HepG2 (cell line): ENCODE measurements around the gene PIM3. TPM values are rescaled to one million over a fixed set of nuclear protein-coding genes. Genes with fewer than 3 reads are reported as not detected.
A peak's percentile ranks its signal among the peaks of the same experiment; 100 is the strongest.

Experiments
- ATF5 ChIP-seq: sonication (generic); formaldehyde crosslinking; IDR thresholded peaks from 2 replicates; pipeline ENCODE4 v1.4.0; 2020; ENCODE audit warnings: mild to moderate bottlenecking, low read depth, missing genetic modification reagents
- FOXC1 ChIP-seq: sonication (generic); formaldehyde crosslinking; IDR thresholded peaks from 2 replicates; pipeline ENCODE4 v1.8.0; 2022; ENCODE audit warnings: mild to moderate bottlenecking, missing genetic modification reagents, borderline replicate concordance
- FOXJ3 ChIP-seq: sonication (generic); formaldehyde crosslinking; IDR thresholded peaks from 2 replicates; pipeline ENCODE4 v1.4.0; 2020; ENCODE audit warnings: missing genetic modification reagents, mild to moderate bottlenecking, borderline replicate concordance
- GMEB1 ChIP-seq: sonication (generic); formaldehyde crosslinking; IDR thresholded peaks from 2 replicates; pipeline ENCODE4 v1.5.1; 2020; ENCODE audit warnings: missing genetic modification reagents, mild to moderate bottlenecking, borderline replicate concordance
- IRF9 ChIP-seq: sonication (generic); formaldehyde crosslinking; IDR thresholded peaks from 2 replicates; pipeline ENCODE4 v1.8.0; 2022; ENCODE audit warnings: missing genetic modification reagents, mild to moderate bottlenecking, borderline replicate concordance
- SMAD1 ChIP-seq: sonication (generic); formaldehyde crosslinking; IDR thresholded peaks from 2 replicates; pipeline ENCODE4 v1.4.0; 2020; ENCODE audit warnings: missing genetic modification reagents, low read depth, mild to moderate bottlenecking, borderline replicate concordance
- ZHX1 ChIP-seq: sonication (generic); formaldehyde crosslinking; IDR thresholded peaks from 2 replicates; pipeline ENCODE4 v1.8.1; 2022; ENCODE audit warnings: low read depth, mild to moderate bottlenecking, missing genetic modification reagents
- ZNF318 ChIP-seq: sonication (generic); formaldehyde crosslinking; IDR thresholded peaks from 2 replicates; pipeline ENCODE4 v1.4.0; 2020; ENCODE audit warnings: mild to moderate bottlenecking, missing genetic modification reagents
- ZNF629 ChIP-seq: sonication (generic); formaldehyde crosslinking; conservative IDR thresholded peaks from 2 replicates; pipeline ENCODE4 v1.5.0; 2020; ENCODE audit warnings: missing genetic modification reagents
- ZNF703 ChIP-seq: sonication (generic); formaldehyde crosslinking; IDR thresholded peaks from 2 replicates; pipeline ENCODE4 v1.5.1; 2020; ENCODE audit warnings: missing genetic modification reagents, mild to moderate bottlenecking, moderate library complexity, borderline replicate concordance
- ZNF709 ChIP-seq: sonication (generic); formaldehyde crosslinking; IDR thresholded peaks from 2 replicates; pipeline ENCODE4 v1.5.0; 2020; ENCODE audit warnings: mild to moderate bottlenecking, missing genetic modification reagents
- polyA plus RNA-seq, 8 experiments: library from polyadenylated mRNA; depleted of rRNA in 3 of 8; stranded (reverse) in 7 of 8; unstranded in 1 of 8; fragments of >200 nt; fragmentation: Illumina TruSeq in 4 of 8; extraction: Trizol in 4 of 8; gene quantifications; 2 replicates each; pipeline versions ENCODE4 v1.2.1 to v1.2.3, GENCODE V29; 2011 to 2016; ENCODE audit warnings: low read depth in 4 of 8, missing spikeins in 1 of 8, mixed read lengths in 1 of 8; ENCODE audit not compliant: insufficient read depth in 1 of 8
- total RNA-seq, 5 experiments: library from RNA; depleted of rRNA; stranded (reverse); fragments of >200 nt; fragmentation: Illumina TruSeq; extraction: Trizol; gene quantifications; 2 replicates each; pipeline ENCODE4 v1.2.3, GENCODE V29; 2016; ENCODE audit warnings: low read depth in 1 of 5

PIM3 gene
- total and polyA plus RNA-seq, 2 of the 13 experiments (the other 11 are each of a cell fraction or from before 2014, with no cell fraction given): 21.6 to 31.2 TPM

GRCh38 chr22:49960159-49961004 is at the start of gene PIM3 (continued):
- TF ChIP-seq ZNF318 (no peak; the same call in 1 of the 2 replicates), FOXJ3 (CRISPR knock-in tag) (no peak), ZHX1 (CRISPR knock-in tag) (0 out of 2 replicates have a peak, but pooled peaks have one; percentile 53), SMAD1 (no peak), ZNF629 (CRISPR knock-in tag) (no peak), ZNF709 (CRISPR knock-in tag) (peak; percentile 85; the same call in 1 of the 2 replicates), ZNF703 (CRISPR knock-in tag) (0 out of 2 replicates have a peak, but pooled peaks have one; percentile 75), ATF5 (CRISPR knock-in tag) (no peak; the same call in 1 of the 2 replicates), FOXC1 (CRISPR knock-in tag) (no peak), GMEB1 (CRISPR knock-in tag) (peak; percentile 81), IRF9 (CRISPR knock-in tag) (peak; percentile 77; the same call in 1 of the 2 replicates)
